ENCODE data around the gene CSTF1. TPM values are rescaled to one million over a fixed set of nuclear protein-coding genes. Genes with fewer than 3 reads are reported as not detected.

The CSTF1 gene
- total and polyA plus RNA-seq, 2 of the 8 experiments (the other 6 are each of a cell fraction or from before 2014, with no cell fraction given) = 59.4 to 83.5 TPM

DNA sequence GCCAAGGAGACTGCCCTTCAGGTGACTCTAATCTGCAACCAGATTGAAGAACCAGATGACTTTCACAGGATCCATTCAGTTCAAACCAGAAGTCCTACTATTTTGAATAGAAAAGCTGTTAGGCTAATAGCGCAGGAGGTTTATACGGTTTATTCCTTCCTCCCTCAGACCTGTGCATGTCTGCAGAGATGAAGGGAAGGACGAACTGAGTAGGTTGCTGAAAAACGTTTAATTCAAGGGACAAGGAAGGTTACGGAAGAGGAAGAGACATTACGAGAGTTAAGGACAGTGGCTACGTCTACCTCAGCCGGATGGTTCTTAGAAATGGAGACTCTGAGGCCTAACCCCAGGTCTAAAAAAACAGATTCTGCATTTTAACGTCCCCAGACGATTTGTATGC lies 1.4 kb upstream of the CSTF1 start:
- Histone ChIP-seq H3K36me3 (ENCODE audit: control insufficient read depth in 2 of 4, insufficient read depth in 4 of 4, low read length in 3 of 4) (peaks cover 10 to 45% (median 35%) of the 10 kb centered on the region in 4 experiments), H3K9me3 (ENCODE audit: insufficient read depth in 2 of 2, low read depth in 1 of 2, low read length in 1 of 2) (no peaks in the 10 kb centered on the region), H4K91ac (replicated peaks; ENCODE audit: insufficient read length, low read length) (no peak overlapping the region), H3K18ac (ENCODE audit: extremely low read depth, low read length) (no peak overlapping the region), H3K4me1 (replicated peaks in 1 of 4; ENCODE audit: control insufficient read depth in 3 of 4, insufficient read depth in 4 of 4, low read length in 3 of 4) (peaks cover 3 to 7% (median 4%) of the 10 kb centered on the region in 4 experiments; a peak in 5 of 7 replicates), H3K4ac (replicated peaks; ENCODE audit: insufficient read length, low read depth, low read length) (no peak overlapping the region), H2BK5ac (ENCODE audit: low read depth, low read length) (no peak overlapping the region), H2BK20ac (ENCODE audit: low read length) (no peak overlapping the region), H3K14ac (ENCODE audit: insufficient read length) (no peak overlapping the region), H4K8ac (ENCODE audit: extremely low read depth, insufficient read depth, low read length) (no peak overlapping the region), H2AK5ac (ENCODE audit: low read depth, low read length) (no peak overlapping the region), H2AFZ (ENCODE audit: low read length) (no peak overlapping the region), H3K79me2 (ENCODE audit: control insufficient read depth in 1 of 2, insufficient read depth in 2 of 2, low read length in 2 of 2) (peaks cover 28 to 84% of the 10 kb centered on the region in 2 experiments), H3K23ac (ENCODE audit: insufficient read length) (no peak overlapping the region), H4K5ac (ENCODE audit: insufficient read length, low read depth, low read length) (no peak overlapping the region), H2BK120ac (replicated peaks; ENCODE audit: low read depth, low read length) (no peak overlapping the region), H3K4me3 (ENCODE audit: extremely low read depth in 1 of 4, insufficient read depth in 2 of 4, low read depth in 3 of 4, low read length in 4 of 4) (peak overlapping the region; percentile 88 to 99 (median 98)), H2BK15ac (ENCODE audit: low read length) (no peak overlapping the region), H3K9ac (replicated peaks in 1 of 4; ENCODE audit: extremely low read depth in 1 of 4, low read depth in 3 of 4, low read length in 3 of 4) (peak overlapping the region; percentile 66 to 91 (median 82)), H3K56ac (replicated peaks; ENCODE audit: insufficient read length, low read depth, low read length) (no peak overlapping the region), H2BK12ac (ENCODE audit: low read depth, low read length) (no peak overlapping the region), H3K23me2 (ENCODE audit: low read depth, low read length) (peaks cover 3% of the 10 kb centered on the region), H3K79me1 (ENCODE audit: low read depth, low read length) (peaks cover 10% of the 10 kb centered on the region), H4K20me1 (replicated peaks in 1 of 2; ENCODE audit: control insufficient read depth in 1 of 2, insufficient read depth in 2 of 2, low read length in 2 of 2) (peaks cover 4 to 10% of the 10 kb centered on the region in 2 experiments), H3K4me2 (ENCODE audit: insufficient read depth in 1 of 2, low read depth in 2 of 2, low read length in 2 of 2) (peak overlapping the region; percentile 97), H3K27ac (ENCODE audit: low read depth, low read length) (no peak overlapping the region), H3K27me3 (replicated peaks in 1 of 4; ENCODE audit: control insufficient read depth in 3 of 4, extremely low read depth in 1 of 4, insufficient read depth in 3 of 4, low read length in 3 of 4) (no peaks in the 10 kb centered on the region)
- DNase-seq (ENCODE audit: low read depth in 1 of 2, low spot score in 2 of 2) (no peak), FAIRE-seq (no peak)
- 40% methylated on average over 10 of the region's 10 CpGs; no CpG with 5 or more reads in 1 of the 2 experiments for WGBS, 2 experiments (ENCODE audit: extremely low coverage in 1 of 2, insufficient coverage in 1 of 2, insufficient read length in 1 of 2, insufficient replicate concordance in 2 of 2, low coverage in 1 of 2, low lambda C conversion rate in 2 of 2, missing lambda C conversion rate in 1 of 2)
- CTCF ChIA-PET (ENCODE audit: partially characterized antibody) = interaction anchor here (0.6 kb wide), 2 partner anchors 197 to 1334 kb away, joined by 3 read pairs; no protein-coding TSS in a partner anchor
- POLR2A ChIA-PET (ENCODE audit: partially characterized antibody) = interaction anchor here (1.2 to 3.1 kb wide), 6 partner anchors 9 to 77 kb away, joined by 3 to 10 read pairs (median 7); partner anchors contain the start of genes FAM210B and RTF2
- TF ChIP-seq KDM5A (IDR thresholded peaks at IDR 0.05; ENCODE audit: low read length) = no peak
- no peak for TF ChIP-seq CBX8 (IDR thresholded peaks at IDR 0.05; ENCODE audit: borderline replicate concordance, low read depth, low read length)
- TF ChIP-seq, protein P1, sequence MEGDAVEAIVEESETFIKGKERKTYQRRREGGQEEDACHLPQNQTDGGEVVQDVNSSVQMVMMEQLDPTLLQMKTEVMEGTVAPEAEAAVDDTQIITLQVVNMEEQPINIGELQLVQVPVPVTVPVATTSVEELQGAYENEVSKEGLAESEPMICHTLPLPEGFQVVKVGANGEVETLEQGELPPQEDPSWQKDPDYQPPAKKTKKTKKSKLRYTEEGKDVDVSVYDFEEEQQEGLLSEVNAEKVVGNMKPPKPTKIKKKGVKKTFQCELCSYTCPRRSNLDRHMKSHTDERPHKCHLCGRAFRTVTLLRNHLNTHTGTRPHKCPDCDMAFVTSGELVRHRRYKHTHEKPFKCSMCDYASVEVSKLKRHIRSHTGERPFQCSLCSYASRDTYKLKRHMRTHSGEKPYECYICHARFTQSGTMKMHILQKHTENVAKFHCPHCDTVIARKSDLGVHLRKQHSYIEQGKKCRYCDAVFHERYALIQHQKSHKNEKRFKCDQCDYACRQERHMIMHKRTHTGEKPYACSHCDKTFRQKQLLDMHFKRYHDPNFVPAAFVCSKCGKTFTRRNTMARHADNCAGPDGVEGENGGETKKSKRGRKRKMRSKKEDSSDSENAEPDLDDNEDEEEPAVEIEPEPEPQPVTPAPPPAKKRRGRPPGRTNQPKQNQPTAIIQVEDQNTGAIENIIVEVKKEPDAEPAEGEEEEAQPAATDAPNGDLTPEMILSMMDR (IDR thresholded peaks at IDR 0.05; ENCODE audit: control extremely low read depth in 1 of 3, insufficient read depth in 1 of 3, low read depth in 1 of 3, low read length in 3 of 3) = no peak
- TF ChIP-seq, protein P2, sequence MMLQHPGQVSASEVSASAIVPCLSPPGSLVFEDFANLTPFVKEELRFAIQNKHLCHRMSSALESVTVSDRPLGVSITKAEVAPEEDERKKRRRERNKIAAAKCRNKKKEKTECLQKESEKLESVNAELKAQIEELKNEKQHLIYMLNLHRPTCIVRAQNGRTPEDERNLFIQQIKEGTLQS (IDR thresholded peaks at IDR 0.05; ENCODE audit: insufficient read depth, low read depth, low read length) = no peak
- no peak for TF ChIP-seq CTBP2 (IDR thresholded peaks at IDR 0.05; ENCODE audit: borderline replicate concordance, insufficient read depth, insufficient read length, low read length)
- no peak for TF ChIP-seq SP4 (IDR thresholded peaks at IDR 0.05; ENCODE audit: low read length)
- no peak for TF ChIP-seq RAD21 (IDR thresholded peaks at IDR 0.05 in 1 of 2, conservative IDR thresholded peaks at IDR 0.05 in 1 of 2; ENCODE audit: low read depth in 2 of 2, low read length in 2 of 2)
- TF ChIP-seq TAF1 (IDR thresholded peaks at IDR 0.05; ENCODE audit: low read depth, low read length) = no peak
- TF ChIP-seq TAF7 (optimal IDR thresholded peaks at IDR 0.05; ENCODE audit: borderline replicate concordance, low read depth, low read length) = no peak
- no peak for TF ChIP-seq FOSL1 (IDR thresholded peaks at IDR 0.05; ENCODE audit: insufficient read depth, low read depth, low read length)
